ENCODE measurements around the gene DEPP1. TPM values are rescaled to one million over a fixed set of nuclear protein-coding genes. Genes with fewer than 3 reads are reported as not detected.
A peak's percentile ranks its signal among the peaks of the same experiment; 100 is the strongest.

The DEPP1 gene
- total and polyA plus RNA-seq, 2 of the 13 experiments (the other 11 are each of a cell fraction or from before 2014, with no cell fraction given): 14.8 to 270 TPM

DNA sequence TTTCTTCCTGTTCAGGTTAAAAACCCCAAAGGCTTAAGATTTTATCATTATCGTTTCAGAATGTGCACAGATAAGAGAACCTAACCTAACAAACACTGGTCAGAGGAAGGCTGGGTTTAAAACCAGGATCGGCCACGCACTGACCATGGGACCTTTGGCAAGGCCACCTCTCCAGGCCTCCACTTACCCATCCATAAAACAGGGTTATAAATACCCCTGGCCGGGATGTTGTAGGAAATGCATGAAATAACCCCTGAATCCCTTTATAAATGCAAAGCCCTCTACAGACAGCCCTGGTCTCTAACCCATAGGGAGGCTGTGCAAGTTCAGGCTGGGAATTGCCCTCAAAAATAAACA lies 418 bp downstream of the DEPP1 start (continued):
- 0 out of 2 replicates have a peak, but pooled peaks have one; percentile 18 for TF ChIP-seq ZNF558 (CRISPR knock-in tag; IDR thresholded peaks at IDR 0.05; ENCODE audit: borderline replicate concordance)
- TF ChIP-seq POLR2AphosphoS2 (IDR thresholded peaks at IDR 0.05; ENCODE audit: low read depth, low read length): no peak
- TF ChIP-seq TBX3 (IDR thresholded peaks at IDR 0.05; ENCODE audit: borderline replicate concordance): no peak
- TF ChIP-seq, protein P1, sequence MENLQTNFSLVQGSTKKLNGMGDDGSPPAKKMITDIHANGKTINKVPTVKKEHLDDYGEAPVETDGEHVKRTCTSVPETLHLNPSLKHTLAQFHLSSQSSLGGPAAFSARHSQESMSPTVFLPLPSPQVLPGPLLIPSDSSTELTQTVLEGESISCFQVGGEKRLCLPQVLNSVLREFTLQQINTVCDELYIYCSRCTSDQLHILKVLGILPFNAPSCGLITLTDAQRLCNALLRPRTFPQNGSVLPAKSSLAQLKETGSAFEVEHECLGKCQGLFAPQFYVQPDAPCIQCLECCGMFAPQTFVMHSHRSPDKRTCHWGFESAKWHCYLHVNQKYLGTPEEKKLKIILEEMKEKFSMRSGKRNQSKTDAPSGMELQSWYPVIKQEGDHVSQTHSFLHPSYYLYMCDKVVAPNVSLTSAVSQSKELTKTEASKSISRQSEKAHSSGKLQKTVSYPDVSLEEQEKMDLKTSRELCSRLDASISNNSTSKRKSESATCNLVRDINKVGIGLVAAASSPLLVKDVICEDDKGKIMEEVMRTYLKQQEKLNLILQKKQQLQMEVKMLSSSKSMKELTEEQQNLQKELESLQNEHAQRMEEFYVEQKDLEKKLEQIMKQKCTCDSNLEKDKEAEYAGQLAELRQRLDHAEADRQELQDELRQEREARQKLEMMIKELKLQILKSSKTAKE (CRISPR knock-in tag; IDR thresholded peaks at IDR 0.05; ENCODE audit: borderline replicate concordance): no peak
- no peak for TF ChIP-seq ZMYM3 (CRISPR knock-in tag; IDR thresholded peaks at IDR 0.05)
- TF ChIP-seq GZF1 (CRISPR knock-in tag; IDR thresholded peaks at IDR 0.05): peak; percentile 29; the same call in 1 of the 2 replicates
- TF ChIP-seq, protein P2, sequence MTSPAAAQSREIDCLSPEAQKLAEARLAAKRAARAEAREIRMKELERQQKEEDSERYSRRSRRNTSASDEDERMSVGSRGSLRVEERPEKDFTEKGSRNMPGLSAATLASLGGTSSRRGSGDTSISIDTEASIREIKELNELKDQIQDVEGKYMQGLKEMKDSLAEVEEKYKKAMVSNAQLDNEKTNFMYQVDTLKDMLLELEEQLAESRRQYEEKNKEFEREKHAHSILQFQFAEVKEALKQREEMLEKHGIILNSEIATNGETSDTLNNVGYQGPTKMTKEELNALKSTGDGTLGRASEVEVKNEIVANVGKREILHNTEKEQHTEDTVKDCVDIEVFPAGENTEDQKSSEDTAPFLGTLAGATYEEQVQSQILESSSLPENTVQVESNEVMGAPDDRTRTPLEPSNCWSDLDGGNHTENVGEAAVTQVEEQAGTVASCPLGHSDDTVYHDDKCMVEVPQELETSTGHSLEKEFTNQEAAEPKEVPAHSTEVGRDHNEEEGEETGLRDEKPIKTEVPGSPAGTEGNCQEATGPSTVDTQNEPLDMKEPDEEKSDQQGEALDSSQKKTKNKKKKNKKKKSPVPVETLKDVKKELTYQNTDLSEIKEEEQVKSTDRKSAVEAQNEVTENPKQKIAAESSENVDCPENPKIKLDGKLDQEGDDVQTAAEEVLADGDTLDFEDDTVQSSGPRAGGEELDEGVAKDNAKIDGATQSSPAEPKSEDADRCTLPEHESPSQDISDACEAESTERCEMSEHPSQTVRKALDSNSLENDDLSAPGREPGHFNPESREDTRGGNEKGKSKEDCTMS (CRISPR knock-in tag; conservative IDR thresholded peaks at IDR 0.05): no peak
- peak; percentile 83; the same call in 1 of the 2 replicates for TF ChIP-seq ZNF629 (CRISPR knock-in tag; conservative IDR thresholded peaks at IDR 0.05)
- TF ChIP-seq AGO2 (optimal IDR thresholded peaks at IDR 0.05; ENCODE audit: low read depth, low read length): no peak
- TF ChIP-seq ZFX (CRISPR knock-in tag; IDR thresholded peaks at IDR 0.05; ENCODE audit: low read depth): peak; percentile 9; the same call in 1 of the 2 replicates
- TF ChIP-seq, protein P3, sequence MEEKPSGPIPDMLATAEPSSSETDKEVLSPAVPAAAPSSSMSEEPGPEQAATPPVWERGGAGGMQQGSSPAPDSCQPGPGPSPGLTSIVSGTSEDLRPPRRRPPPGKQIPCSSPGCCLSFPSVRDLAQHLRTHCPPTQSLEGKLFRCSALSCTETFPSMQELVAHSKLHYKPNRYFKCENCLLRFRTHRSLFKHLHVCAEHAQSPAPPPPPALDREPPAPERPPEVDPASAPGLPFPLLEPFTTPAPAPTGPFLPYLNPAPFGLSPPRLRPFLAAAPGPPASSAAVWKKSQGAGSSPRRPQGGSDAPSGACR (CRISPR knock-in tag; IDR thresholded peaks at IDR 0.05): 0 out of 2 replicates have a peak, but pooled peaks have one; percentile 14
- TF ChIP-seq ZNF484 (CRISPR knock-in tag; IDR thresholded peaks at IDR 0.05; ENCODE audit: borderline replicate concordance, low read depth): no peak
- 0 out of 2 replicates have a peak, but pooled peaks have one; percentile 2 for TF ChIP-seq FOXJ3 (CRISPR knock-in tag; IDR thresholded peaks at IDR 0.05; ENCODE audit: borderline replicate concordance)
- 0 out of 2 replicates have a peak, but pooled peaks have one; percentile 20 for TF ChIP-seq NCOA5 (CRISPR knock-in tag; IDR thresholded peaks at IDR 0.05)
- TF ChIP-seq, protein P4, sequence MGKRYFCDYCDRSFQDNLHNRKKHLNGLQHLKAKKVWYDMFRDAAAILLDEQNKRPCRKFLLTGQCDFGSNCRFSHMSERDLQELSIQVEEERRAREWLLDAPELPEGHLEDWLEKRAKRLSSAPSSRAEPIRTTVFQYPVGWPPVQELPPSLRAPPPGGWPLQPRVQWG (CRISPR knock-in tag; IDR thresholded peaks at IDR 0.05; ENCODE audit: borderline replicate concordance, low read depth): peak; percentile 79; the same call in 1 of the 2 replicates
- peak; percentile 10 for TF ChIP-seq RBM22 (optimal IDR thresholded peaks at IDR 0.05; ENCODE audit: low read length)
- TF ChIP-seq EP300 (IDR thresholded peaks at IDR 0.05; ENCODE audit: low read depth in 2 of 2, low read length in 2 of 2): no peak
- no peak for TF ChIP-seq EP300 (CRISPR knock-in tag; IDR thresholded peaks at IDR 0.05; ENCODE audit: borderline replicate concordance)
- no peak for TF ChIP-seq MED8 (CRISPR knock-in tag; IDR thresholded peaks at IDR 0.05; ENCODE audit: insufficient replicate concordance)
- TF ChIP-seq, protein P5, sequence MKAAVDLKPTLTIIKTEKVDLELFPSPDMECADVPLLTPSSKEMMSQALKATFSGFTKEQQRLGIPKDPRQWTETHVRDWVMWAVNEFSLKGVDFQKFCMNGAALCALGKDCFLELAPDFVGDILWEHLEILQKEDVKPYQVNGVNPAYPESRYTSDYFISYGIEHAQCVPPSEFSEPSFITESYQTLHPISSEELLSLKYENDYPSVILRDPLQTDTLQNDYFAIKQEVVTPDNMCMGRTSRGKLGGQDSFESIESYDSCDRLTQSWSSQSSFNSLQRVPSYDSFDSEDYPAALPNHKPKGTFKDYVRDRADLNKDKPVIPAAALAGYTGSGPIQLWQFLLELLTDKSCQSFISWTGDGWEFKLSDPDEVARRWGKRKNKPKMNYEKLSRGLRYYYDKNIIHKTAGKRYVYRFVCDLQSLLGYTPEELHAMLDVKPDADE (CRISPR knock-in tag; IDR thresholded peaks at IDR 0.05): peak; percentile 62; the same call in 1 of the 2 replicates
- 0 out of 2 replicates have a peak, but pooled peaks have one; percentile 41 for TF ChIP-seq ZNF839 (CRISPR knock-in tag; IDR thresholded peaks at IDR 0.05; ENCODE audit: borderline replicate concordance)
- TF ChIP-seq ZNF30 (CRISPR knock-in tag; IDR thresholded peaks at IDR 0.05): 0 out of 2 replicates have a peak, but pooled peaks have one; percentile 68
- no peak for TF ChIP-seq ZNF230 (CRISPR knock-in tag; IDR thresholded peaks at IDR 0.05)
- 0 out of 2 replicates have a peak, but pooled peaks have one; percentile 38 for TF ChIP-seq ZNF790 (CRISPR knock-in tag; IDR thresholded peaks at IDR 0.05; ENCODE audit: borderline replicate concordance)
